Hematopoietic multipotent progenitor cell treated with erythropoietin and hydrocortisone succinate and interleukin-3 and kit ligand, for 4 days (in vitro differentiated cells): Measurements from ENCODE around the gene ITPR1.

Experiments
- DNase-seq: peaks from one replicate; pipeline ENCODE4 v3.0.0-alpha.2; 2015

The ITPR1 gene

GRCh38 chr3:4794798-4795197 is 301.6 kb downstream of the ITPR1 start:
- DNase-seq, result no peak

- DNase-seq, result no peak
These were observed 302.8 kb downstream of the ITPR1 start for GRCh38 chr3:4795905-4796304.

GRCh38 chr3:4797201-4797705 is 304.1 kb downstream of the ITPR1 start:
- no peak for DNase-seq

GRCh38 chr3:4799266-4800256 is 306.4 kb downstream of the ITPR1 start:
- DNase-seq, result no peak

- DNase-seq, result no peak
These were observed 307.4 kb downstream of the ITPR1 start for GRCh38 chr3:4800595-4800994.

- no peak for DNase-seq
These were observed 308.7 kb downstream of the ITPR1 start for GRCh38 chr3:4801892-4802291.

- DNase-seq, result no peak
These were observed 309.8 kb downstream of the ITPR1 start for GRCh38 chr3:4802903-4803302.

- DNase-seq, result no peak
These were observed 311.3 kb downstream of the ITPR1 start for GRCh38 chr3:4804161-4805058.

- no peak for DNase-seq
These were observed 312.5 kb downstream of the ITPR1 start for GRCh38 chr3:4805662-4806061.

GRCh38 chr3:4806535-4807108 is 313.5 kb downstream of the ITPR1 start:
- peak; percentile 57 for DNase-seq

- peak; percentile 13 for DNase-seq
These were observed 314.5 kb downstream of the ITPR1 start for GRCh38 chr3:4807381-4808280.

- no peak for DNase-seq
These were observed 315.5 kb downstream of the ITPR1 start for GRCh38 chr3:4808637-4809036.

GRCh38 chr3:4809922-4810321 is 316.8 kb downstream of the ITPR1 start:
- no peak for DNase-seq

GRCh38 chr3:4812591-4812990 is 319.4 kb downstream of the ITPR1 start:
- DNase-seq, result no peak

GRCh38 chr3:4813909-4814304 is 320.8 kb downstream of the ITPR1 start:
- no peak for DNase-seq

GRCh38 chr3:4814305-4814903 is 321.3 kb downstream of the ITPR1 start:
- DNase-seq, result peak; percentile 79

- no peak for DNase-seq
These were observed 321.9 kb downstream of the ITPR1 start for GRCh38 chr3:4814904-4815574.

GRCh38 chr3:4816306-4816705 is 323.2 kb downstream of the ITPR1 start:
- no peak for DNase-seq

- no peak for DNase-seq
These were observed 323.6 kb downstream of the ITPR1 start for GRCh38 chr3:4816718-4817117.

GRCh38 chr3:4817128-4817527 is 324.0 kb downstream of the ITPR1 start:
- DNase-seq, result no peak

GRCh38 chr3:4818164-4818563 is 325.0 kb downstream of the ITPR1 start:
- no peak for DNase-seq
